Measurements from ENCODE around the gene KCNE2.
"Not testable (repeated sequence)": the region's sequence is repeated elsewhere in the genome, so short reads cannot be mapped to it uniquely, and the experiment has no call there.

KCNE2 gene

DNA sequence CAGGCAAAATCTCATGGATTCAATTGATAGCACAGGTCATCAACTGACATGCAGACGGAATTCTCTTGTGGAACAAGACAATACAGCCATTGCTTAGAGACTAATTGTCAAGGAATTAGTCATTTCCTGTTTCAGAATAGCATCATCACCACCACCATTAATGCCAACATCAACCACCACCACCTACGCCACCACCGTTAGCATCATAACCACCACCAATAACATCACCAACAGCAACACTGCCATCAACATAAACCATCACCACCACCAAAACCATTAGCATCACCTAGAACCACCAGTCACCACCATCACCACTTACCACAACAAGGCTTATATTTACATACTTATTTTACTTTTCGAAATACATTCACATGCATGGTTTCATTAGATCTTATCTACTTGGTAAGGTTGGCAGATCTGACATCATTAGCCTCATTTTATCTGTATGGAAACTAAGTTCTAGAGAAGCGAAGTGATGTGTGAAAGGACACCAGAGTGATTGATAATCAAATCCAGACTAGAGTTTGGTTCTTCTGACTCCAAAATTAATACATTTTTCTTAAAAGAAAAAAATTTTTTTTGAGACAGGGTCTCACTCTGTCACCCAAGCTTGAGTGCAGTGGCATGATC is 53.8 kb downstream of the KCNE2 start:
- not testable (repeated sequence) for DNase-seq
